GM19455 (cell line): ENCODE measurements around the gene SHROOM3.

ENCODE experiments used
- ATAC-seq: cut with Tn5 transposase; IDR thresholded peaks from one replicate; pipeline ENCODE4 v1.9.1; 2021; ENCODE audit not compliant: unreplicated experiment

Gene SHROOM3

DNA sequence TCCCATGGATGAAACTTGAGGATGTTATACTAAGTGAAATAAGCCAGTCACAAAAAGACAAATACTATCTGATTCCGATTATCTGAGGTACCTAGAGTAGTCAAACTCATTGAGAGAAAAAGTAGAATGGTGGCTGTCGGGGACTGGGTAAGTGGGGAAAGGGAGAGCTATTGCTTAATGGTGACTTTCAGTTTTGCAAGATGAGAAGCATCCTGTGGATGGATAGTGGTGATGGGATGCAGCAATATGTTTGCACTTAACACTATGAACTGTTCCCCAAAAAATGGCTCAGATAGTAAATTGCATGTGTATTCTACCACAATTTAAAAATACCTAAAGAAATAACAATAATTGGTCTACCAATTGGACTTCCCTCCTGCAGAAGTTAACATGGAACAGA, 181.5 kb downstream of the SHROOM3 start:
- ATAC-seq = no peak

DNA sequence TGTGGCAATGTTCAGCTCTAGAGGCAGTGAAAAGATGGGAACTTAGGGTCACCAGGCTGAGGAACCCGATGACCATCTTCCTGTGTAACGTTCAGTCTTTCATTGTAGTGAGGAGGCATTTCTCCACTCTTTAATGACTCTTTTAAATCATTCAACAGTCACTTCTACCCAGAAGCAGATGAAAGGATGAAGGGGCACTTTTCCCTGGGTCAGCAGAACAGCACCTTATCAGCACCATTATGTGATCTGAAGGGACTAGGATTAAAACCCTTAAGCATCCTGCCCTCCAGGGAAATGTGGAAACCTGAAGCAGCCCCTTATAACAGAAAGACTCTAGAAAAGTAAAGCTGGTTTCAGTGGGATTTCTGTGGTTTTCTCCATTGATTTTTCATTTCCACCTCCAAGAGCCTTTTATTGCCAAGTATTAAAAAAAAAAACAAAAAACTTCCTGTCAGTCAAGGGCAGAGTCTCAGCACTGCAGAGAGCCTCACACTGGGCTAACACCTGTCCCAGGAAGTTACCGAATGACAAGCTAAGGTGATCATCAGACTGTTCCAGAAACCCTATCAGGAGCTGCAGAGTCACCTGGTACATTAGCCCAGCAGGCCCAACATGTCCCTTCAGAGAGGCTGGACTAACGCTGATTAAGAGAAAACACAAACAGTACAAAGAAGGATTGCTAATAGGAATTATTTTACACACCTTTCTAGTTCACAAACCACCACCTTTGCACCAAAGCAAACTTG, 185.9 kb downstream of the SHROOM3 start:
- ATAC-seq = no peak

DNA sequence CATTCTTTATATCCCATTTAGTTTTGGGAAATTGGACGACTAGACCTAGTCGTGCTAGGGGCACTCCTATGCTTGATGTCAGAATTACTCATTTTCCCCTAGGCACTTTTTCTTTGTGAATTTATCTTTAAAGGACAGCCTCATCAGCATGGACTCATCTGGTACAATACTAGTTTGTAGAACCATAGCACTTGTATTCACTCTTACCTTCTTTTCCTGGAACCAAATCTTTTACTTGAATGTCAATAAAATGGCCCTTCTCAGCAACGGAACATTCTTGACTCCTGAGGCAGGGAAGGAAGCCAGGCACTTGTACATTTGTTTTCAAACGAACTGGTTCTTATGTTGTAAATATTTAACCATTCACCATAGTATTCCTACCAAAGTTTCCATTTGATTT, 187.1 kb downstream of the SHROOM3 start:
- ATAC-seq = no peak

DNA sequence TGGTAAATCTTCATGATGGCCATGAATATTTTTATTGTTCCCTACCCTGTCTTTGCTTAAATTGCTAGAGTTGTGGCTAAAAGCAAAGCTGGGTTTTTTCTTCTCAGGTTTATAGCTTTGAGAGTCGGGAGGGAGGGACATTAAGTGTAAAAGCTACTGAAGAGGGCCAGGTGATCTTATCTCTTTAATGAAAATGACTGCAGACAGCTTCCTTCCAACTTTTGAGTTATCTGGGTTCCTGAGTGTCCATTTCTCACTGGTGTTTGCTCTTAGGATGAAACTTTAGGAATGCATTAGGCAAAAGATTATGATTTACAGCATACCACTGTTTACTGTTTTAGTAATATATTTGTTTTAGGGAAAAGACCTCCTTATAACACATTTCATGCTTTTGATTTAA, 187.7 kb downstream of the SHROOM3 start:
- no peak for ATAC-seq

DNA sequence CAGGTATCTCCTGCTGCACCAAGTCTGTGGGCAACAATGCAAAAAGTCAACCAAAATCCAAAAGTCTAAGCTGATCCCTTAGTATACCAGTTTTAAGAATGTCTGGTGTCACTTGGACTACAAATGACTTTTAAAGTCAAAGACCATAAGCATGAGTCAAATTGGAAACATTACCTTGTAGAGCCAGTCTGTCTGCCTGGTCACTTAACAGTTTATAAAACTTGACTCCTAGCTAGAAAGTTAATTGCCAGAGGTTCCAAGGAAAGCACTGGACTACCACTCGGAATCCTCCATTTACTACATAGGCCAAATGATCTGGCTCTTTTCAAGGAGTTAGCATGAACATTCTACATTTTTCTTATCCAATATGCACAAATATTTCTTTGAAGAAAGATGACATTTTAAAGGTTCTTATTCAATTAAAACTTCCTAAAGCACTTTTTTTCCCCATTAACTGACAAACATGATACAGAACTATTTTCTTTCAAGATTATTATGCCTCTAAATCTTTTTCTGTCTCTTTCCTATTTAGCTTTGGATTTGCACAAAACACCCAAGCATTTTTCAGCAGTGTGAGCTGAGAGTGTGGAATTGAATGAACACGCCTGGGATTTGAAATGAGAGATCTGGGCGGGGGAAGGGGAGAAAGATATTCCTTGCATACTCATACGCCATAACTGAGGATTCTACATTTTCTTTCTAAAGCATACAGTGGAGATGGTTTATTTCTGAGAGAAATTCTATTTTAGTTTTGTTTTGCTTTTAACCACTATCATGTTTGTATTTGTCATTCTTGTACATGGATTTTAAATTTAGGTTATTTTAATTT, 188.4 kb downstream of the SHROOM3 start:
- no peak for ATAC-seq

DNA sequence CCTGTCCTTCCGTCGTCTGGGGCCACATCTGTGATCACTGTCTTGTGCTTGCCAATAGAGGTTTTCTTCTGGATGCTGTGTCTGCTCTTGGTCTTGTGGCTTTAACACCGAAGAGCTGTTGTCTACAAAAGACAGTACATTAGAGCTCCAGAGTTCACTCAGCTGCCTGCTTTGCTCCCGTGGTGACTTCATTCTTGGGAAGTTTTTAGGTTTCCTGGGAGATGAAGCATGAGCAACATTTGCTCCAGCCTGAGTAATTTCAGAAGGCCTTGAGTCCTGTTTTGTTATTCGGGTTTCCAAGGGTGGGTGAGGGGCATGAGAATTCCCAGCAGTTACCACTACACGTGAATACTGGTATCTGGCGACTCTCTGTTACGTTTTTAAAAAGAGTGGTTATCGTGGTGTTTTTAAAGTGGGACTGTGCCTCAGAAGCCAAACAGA, 189.2 kb downstream of the SHROOM3 start:
- no peak for ATAC-seq

DNA sequence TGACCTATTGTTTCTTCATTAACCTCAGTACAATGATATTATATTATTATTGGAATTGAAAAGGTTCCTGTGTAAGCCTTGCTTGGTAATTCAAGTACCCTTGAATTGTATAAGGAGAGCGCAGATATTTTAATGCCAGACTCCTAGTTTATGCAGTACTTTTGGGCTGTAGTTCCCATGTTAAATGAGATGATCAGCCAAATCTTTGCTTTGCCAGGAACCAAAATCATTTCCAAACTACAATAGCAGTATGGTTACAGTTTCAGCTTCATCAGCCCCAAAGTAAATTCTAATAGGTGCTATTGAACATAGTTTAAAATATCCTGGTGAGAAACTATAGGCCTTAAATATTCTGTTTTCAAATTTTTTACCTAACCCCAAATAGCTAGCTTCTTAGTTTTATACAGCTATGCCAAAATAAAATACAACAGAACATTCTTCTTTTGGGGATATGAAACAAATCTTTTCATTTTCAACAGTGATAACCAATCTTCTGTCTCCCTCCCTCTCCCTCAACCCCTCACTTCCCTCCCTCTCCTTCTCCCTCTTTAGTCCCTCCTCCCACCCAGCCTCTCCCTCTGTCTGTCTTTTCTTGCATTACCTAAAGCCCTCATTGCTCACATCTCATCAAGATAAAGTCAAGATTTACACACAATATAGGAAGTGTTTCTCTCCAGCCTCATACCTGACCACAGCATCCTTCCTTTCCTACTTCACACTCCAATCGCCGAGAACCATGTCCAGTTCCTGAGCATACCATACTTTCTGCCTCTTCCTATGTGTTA, 190.1 kb downstream of the SHROOM3 start:
- ATAC-seq = no peak

DNA sequence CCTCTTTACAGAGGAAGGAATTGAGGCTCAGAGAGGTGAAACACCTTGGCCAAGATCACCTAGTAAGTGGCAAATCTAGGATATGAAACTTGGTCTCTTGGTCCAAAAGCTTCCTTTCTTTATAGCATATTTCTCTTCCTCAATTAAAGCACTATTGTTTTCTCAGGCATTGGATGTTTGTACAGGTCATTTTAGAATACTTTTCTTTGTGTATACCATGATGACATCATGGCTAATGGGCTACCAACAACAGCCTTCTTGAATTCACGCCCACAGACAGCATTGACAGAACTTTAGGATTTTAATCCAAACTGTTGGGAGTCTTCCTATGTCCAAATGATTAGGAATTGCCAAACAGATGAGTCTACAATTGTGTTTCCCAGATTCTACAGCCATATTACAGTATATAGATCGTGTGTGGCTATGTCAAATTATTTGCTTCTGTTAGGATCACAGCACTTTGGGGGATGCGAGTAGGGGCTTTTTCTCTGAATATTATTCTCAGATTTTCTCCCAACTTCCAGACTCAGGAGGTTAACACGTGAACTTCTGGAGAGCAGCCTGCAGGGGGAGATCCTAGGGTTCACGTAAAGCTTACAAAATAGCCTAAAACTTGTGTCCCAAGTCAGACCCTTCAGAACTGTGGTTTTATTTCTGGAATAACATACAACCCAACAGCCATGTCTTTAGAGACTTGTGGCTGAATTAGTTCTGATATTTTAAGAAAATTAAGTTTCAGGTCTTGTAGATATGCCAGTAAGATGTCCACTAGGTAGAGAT, 191.8 kb downstream of the SHROOM3 start:
- ATAC-seq = no peak

DNA sequence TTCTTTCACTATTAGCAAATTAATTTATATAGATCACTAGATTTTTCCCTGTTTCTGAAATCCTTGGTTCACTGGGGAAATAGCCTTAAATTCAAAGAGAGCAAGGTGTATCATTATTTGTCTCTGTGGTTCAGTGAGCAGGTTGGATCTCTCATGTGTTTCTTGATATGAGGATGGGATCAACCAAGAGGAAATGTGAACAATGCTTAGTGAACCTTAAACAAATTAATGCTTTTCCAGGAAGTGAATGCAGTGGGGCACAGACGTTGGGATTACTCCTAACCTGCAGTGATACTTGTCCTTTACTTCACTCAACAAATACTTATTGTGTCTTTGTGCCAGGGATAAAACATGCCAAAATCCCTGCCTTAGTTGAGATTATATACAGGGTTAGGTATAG, 193.2 kb downstream of the SHROOM3 start:
- no peak for ATAC-seq

DNA sequence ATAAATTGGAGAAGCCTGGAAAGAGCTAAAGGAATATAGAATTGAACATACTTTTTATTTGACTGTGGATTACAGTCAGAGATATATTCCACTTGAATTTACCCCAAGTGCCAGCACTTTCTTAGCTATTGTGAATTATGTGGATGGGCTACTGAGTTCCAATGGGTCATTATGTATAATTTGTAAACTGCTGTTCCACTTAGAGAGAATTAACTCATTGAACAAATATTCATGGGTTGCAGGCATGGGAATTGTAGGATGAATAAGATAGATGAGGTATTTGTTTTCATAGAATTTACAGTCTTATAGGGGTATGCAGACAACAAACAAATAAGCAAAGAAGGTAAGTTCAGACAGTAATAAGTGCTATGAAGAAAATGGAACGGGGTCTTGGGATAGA, 195.7 kb downstream of the SHROOM3 start:
- ATAC-seq = no peak

DNA sequence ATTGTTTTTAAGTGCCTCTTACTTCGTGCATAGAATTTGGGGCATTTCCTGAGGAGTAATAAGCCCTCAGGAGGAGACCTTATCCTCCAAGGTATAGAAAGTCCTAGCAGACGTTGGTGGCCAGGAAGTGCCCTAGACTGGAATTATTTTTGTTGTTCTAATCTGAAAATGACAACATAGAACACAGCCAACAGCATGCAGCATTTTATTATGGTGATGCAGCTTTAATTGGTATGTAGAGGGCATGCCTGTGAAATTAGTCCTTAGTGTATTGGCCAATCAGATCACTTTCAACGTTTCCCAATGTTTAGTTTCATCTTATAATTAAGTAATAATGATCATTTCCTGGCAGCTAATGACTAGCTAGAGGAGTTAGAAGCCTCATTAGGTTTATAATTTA, 199.2 kb downstream of the SHROOM3 start:
- ATAC-seq = no peak

DNA sequence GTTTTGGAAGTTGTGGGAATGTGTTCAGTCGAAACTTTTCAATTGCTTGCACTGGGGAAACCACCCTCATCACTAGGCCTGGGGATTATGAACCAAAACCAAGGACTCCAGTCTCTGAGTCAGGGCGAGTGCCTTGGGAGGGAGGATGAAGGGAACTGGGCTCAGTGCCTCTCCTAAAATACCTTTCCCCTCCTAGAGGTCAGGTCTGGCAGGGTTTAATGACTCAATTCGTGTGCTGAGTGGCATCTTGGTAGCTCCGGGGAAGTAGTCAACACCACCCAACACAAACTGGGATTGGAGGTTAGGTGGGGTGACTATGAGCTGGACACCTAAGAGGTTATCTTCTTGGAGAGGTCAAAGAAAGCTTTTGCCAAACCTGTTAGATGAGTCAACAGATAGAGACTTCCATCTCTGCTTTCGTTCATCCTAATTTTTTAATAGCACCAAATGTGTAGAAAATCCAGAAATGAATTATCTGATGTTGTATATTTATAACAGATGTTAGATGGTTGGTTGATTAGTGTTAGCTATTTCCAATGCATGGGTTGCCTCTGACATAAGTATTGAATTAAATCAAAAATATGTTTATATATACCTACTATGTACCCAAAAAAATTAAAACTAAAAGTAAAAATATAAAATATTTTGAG, 202.8 kb downstream of the SHROOM3 start:
- ATAC-seq = no peak

DNA sequence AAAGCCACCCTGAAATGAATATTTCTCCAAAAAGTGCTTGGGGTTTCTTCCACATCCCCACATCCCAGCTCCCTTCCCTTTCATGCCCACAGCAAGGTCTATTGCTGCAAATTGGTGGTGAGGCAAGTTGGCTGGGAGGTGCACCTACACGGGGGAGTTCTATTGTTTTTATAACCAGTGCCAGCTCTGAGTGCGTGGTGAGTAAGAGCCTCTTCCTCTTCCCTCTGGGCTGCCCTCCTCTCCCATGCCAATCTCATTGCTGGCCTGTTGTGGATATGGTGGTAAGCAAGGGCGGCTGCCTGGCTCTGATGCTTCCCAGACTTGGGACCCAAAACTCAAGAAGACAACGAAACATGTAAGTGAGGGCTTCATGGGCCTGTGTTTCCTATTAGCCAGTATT, 204.3 kb downstream of the SHROOM3 start:
- no peak for ATAC-seq

DNA sequence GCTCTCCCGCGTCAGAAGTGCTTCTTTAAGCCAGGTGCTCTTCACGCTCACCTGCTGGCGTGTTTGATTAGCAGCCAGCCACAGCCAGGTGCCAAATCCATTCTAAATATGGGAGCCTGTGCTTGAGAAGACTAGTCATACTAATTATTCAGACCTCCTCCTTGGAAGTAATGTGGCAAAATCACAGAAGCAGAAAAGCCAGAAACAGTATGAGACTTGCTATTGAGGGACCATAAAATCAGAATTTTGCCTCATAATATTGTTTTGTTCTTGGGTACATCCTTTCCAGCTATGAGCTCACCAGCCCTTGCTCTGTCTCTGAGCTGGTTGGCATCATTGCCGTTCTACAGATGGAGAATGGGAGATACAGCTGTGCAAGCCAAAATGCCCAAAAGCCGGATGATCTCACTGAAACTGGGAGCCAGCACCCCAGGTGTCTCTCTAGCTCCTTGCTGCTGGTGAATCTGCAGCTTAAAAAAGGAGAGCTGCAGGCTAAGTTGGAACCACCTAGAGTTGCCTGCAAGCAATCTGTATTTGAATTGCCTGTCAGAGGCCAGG, 205.4 kb downstream of the SHROOM3 start:
- ATAC-seq = no peak

DNA sequence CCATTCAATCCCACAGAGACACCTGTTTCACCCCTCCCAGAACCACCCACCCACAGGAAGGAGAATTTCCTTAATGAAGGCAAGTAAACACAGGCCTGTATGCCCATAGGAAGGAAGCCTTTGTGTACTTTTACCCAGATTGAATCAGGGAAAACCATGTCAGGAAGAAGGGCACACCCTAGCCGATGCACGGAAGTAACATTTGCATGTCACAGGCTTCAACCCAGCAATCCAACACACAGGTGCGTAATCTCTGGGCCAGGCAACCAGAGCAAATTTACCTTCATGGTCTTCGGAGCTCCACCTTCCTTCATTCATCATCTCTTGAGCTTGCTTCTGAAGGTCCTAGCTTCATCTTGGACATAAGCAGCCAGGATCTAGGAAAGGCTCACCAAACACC, 206.3 kb downstream of the SHROOM3 start:
- ATAC-seq = no peak

DNA sequence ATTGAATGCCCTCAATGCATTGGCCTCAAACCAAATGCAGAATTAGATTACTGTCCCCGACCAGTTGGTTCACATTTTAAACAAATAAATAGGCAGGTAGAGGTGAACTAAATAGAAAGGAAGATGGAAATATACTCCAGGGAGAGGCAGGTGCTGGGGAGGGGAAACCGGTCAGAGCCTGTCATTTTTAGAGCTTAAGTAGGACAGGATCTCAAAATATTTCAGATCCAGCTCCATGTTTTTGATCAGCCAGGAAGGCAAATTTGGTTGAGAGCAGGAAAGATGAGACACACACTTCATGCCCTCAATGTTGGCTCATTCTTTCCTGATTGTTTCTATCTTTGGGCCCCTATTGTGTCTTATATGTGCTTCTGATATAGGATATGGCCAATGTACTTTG, 206.7 kb downstream of the SHROOM3 start:
- ATAC-seq = no peak

DNA sequence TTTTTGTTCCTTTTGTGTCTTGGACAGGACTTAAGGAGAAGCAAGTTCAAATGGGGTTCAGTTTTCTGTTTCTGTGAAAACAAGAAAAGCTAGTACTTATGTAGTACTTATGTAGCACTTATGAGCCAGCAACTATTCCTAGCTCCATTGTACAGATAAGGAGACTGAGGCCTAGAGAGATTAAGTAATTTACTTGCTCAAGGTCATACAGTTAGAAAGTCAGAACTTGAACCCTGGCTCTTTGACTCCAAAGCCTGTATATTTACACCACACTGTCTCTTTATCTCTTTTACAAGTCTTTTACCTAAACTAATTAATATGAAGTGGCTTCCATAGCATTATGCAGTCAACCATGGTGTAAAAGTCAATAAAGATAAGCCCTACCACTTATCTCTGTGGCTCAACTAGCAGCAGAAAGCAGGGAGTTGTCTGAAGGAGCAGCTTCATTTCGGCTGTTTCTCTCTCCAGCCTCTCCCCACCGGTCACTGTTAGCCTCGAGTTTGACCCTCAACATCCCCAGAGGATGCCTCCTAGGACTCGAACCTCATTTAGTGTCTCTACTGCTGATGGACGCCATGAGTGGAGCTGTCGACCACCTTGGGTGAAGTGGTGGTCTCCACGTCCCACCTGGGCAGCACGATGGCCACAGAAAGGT, 209.9 kb downstream of the SHROOM3 start:
- ATAC-seq = no peak

DNA sequence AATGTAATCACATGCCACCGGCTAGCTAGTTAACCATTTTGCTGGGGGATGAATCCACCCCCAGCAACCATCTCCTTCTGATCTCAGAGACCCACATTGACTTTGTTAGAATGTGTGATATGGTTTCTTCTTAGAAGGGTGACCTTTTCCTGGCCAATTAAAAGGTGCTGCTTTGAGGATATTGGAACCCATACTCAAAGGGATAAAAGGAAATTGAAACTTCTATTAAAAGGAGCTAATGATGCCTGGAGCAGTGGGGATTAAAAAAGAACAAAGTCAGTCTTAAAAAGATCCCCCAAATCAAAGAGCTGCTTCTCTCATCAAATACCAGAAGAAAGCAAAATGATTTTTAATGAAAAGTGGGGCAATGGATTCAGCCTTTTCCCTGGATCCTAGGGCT, 214.1 kb downstream of the SHROOM3 start:
- ATAC-seq = no peak

DNA sequence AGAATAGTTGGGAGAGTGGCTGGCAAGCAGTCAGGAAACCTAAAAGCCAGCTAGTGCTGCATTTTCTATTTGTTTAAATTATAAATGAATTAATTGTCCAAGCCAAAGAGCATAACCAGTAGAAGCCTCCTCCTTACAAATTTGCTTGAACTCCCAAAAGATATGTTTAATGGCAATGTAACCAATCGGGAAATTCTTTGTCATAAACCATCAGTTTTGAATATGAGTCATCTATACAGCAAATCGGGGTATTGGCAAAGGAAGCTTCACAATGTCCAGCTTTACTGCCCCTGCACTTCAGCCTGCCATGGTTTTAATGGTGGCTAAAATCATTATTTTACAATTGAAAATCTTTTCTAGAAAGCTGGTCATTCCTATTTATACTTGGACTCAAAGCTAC, 216.6 kb downstream of the SHROOM3 start:
- no peak for ATAC-seq

DNA sequence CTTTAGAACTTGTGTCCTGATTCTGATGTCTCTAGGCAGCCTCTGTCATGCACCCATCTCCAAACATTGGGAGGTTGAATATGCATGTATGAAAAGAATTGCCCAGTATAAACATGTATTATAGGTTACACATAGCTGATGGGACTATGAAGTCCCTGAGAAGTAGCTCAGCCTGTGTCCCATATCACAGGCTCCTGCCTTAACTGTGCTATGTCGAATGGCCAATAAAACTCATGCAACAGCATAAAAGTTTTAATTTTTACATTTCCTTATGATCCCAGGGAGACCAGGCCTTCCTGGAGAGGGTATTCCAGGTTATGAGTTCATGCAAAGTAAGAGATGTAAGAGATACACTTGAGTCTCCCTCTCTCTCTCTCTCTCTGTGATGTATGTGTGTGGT, 217.4 kb downstream of the SHROOM3 start:
- ATAC-seq = no peak
